NCI-H345 (cell line): ENCODE measurements around the gene MRPL4.

ENCODE experiments used
- DNase-seq: peaks from one replicate; lab custom pipeline; 2025; lab: John Stamatoyannopoulos, UW

Gene MRPL4

DNA sequence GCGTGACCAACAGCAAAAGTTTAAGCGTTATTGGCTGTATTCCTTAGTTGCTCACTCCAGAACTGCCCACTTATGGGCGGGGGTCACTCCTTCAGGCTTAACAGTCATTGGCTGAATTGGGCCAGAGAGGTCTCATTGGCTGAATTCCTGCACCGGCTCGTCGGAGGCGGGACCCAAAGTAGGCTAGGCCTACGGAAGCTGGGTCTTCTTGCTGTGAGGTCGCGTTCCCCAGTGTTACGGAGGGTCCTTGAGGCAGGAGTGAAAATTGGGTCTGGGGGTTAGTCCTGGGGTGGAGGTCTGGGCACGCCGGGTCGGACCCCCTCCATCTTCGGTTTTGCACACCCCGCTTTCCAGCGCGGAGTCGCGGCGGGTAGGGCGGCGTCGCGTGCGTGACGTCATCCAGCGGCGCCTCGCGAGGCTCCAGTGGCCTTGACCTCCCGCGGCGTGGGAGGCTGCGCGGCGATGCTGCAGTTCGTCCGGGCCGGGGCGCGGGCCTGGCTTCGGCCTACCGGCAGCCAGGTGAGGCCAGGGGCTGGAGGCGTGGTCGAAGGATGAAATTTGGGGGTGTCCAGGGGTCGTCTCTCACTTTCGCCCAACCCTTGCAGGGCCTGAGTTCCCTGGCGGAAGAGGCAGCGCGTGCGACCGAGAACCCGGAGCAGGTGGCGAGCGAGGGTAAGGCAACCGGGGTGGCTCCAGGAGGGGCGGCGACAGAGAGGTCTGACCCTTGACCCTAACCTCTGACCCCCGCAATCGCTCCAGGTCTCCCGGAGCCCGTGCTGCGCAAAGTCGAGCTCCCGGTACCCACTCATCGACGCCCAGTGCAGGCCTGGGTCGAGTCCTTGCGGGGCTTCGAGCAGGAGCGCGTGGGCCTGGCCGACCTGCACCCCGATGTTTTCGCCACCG lies at the start of gene MRPL4:
Gene MRPL4 (plus strand): TSS at position 423 of the 903 bp plus-strand sequence. CDS start 40 bp downstream, at position 463.
- DNase-seq, result peak; percentile 99

DNA sequence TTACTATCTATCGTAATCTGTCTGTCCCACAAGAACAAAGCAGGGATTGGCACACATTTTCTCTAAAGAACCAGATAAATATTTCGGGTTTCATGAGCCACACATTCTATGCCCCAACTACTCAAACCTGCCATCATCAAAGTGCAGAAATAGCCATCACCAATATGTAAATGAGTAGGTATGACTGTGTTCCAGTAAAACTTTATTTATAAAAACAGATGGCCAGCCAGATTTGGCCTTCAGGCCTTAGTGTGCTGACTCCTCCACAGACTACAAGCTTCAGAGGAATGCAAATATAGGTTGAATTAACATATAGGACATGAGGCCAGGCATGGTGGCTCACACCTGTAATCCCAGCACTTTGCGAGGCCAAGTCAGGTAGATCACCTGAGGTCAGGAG lies 48.3 kb upstream of the MRPL4 start:
- DNase-seq, result no peak

DNA sequence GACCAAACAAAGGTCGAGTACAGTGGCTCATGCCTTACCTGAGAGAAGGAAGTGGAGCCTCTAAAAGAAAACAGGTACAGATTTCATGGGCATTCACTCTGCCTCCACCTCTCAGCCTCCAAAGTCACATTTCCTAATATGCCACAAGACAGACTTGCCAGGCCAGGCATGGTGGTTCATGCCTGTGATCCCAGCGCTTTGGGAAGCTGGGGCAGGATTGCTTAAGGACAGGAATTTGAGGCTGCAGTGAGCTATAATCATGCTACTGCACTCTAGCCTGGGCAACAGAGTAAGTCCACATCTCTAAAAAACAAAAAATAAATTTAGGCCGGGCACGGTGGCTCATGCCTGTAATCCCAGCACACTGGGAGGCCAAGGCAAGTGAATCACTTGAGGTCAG lies 46.4 kb upstream of the MRPL4 start:
- DNase-seq, result no peak

DNA sequence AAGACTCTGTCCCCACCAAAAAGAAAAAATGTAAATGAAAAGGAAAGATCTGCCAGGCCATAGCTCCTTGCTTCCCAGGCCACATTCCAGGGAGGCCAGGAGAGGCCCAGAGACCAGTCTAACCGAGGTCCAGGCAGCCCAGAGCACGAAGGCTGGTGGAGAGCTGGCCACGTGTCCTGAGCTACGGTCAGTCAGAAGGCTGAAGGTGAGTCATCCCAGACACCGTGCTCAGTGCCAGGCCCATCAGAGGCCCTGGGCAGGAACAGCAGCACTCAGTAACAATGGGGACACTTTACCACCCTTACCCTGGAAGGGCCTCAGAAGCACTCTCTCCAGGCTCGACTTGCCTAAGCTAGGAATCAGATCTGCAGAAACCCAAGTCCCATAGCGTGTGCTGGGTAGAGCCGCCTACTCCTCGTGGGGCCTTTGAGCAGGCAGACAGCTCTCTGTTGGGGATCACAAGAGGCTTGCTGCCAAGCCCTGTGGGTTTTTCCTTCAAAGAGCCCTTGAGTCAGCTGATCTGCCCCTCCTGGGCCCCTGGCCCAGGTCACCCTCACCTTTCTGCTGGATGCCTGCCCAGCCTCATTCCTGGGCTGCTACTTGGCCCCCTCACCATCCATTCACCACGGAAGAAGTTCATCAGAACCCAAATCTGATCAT lies 45.7 kb upstream of the MRPL4 start:
- DNase-seq, result no peak

DNA sequence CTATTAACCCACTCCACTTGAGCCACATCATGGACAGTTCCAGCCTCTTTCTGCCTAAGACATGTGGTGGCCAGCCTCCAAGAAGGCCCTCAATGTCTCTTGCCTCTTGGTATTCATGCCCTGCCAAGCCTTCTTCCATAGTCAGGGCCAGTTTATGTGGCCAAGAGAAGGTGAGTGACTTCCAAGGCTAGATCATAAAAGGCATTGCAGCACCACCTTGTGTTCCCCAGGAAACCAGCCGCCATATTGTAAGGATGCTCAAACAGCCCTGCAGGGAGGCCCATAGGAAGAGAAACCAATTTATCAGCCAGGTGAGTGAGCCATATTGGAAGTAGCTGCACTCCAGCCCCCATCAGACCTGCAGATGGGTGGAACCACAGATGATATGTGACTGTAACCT lies 45.0 kb upstream of the MRPL4 start:
- DNase-seq, result no peak

DNA sequence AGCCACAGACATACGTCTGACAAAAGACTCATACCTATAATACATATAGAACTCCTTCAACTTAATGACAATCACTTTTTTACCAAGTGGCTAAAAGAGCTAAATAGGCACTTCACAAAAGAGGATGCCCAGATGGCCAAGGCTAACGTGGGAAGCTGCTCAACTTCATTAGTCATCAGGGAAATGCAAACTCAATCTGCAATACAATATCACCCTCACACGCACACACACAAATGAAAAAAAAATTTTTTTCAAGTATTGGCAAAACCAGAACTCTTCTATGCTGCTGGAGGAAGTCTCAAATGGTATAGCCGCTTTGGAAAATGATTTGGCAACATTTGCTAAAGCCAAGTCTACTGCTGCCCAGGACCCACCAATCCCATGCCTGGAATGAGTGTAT lies 42.7 kb upstream of the MRPL4 start:
- DNase-seq, result no peak

DNA sequence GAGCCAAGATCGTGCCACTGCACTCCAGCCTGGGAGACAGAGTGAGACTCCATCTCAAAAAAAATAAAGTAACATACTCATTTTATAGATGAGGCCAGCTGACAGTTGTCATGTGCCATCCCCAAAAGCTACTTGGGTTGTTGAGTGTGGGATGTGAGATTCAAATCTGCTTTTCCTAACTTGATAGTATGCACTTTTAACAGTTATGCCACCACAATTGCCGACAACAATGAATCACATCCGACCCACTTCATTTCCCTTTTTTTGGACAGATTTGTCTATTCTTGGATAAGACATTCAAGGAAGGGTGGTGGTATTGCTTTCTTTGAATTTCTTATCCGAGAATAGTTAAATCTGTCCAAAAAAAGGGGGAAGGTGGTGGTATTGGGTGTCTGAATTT lies 41.0 kb upstream of the MRPL4 start:
- no peak for DNase-seq

DNA sequence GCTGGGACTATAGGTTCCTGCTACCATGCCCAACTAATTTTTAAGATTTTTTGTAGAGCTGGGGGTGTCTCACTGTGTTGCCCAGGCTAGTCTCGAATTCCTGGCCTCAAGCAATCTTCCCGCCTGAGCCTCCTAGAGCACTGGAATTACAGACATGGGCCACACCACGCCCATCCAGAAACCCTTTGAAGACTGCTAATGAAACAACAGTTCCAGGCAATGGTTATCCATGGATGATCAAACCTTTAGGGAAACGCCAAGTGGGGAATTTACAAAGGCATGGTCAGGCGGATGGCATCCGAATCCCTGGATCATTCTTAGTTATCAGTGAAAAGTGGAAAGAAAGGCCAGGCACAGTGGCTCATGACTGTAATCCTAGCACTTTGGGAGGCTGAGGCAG lies 40.3 kb upstream of the MRPL4 start:
- no peak for DNase-seq

DNA sequence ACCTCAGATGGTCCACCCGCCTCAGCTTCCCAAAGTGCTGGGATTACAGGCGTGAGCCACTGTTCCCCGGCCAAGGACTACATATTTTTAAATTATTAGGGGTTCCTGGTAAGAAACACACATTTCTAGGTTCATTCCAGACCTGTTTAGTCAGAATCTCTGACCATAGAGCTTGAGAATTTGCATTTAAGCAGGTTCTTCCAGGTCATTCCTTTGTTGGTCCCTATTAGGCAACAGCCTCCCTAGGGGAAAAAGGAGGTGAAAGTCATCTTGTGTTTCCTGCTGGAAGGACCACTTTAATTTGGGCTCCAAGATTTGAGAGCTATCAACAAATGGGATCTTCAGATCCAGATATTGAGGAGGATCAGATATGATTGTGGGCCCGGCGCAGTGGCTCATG lies 37.2 kb upstream of the MRPL4 start:
- no peak for DNase-seq

DNA sequence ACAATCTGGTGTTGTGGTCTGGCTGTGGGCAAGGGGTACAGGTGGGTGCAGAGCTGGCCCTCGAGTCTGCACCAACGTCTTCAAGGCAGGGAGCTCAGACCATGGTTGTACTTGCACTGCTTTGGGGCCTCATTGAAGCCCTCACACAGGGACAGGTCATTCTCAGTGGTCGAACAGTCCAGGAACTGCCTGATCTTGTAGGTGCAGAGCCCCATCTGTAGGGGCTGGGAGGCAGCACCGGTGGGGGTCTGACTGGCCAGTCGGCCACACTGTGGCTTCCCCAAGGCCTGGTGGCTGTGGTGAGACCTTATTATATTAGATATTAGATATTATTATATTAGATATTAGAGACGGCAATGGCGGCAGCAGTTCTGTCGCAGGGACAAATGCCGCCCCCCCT lies 34.9 kb upstream of the MRPL4 start:
- no peak for DNase-seq

DNA sequence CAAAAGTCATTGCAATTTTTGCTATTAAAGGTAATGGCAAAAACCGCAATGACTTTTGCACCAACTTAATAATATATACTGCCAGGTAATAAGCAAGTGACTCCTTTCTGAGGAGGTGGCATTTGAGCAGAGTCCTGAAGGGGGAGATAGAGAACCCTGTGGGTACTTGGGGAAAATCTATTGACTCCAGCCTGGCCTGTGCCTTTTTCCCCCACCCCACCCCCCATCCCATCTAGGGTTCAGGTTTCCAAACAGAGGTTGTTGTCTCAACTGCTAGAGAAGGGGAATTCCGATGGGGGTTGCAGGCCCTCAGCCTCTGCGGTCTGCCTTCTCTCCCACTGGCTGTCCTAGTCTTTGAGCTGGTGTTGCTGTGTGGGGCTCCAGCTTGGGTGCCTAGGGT lies 32.3 kb upstream of the MRPL4 start:
- no peak for DNase-seq

DNA sequence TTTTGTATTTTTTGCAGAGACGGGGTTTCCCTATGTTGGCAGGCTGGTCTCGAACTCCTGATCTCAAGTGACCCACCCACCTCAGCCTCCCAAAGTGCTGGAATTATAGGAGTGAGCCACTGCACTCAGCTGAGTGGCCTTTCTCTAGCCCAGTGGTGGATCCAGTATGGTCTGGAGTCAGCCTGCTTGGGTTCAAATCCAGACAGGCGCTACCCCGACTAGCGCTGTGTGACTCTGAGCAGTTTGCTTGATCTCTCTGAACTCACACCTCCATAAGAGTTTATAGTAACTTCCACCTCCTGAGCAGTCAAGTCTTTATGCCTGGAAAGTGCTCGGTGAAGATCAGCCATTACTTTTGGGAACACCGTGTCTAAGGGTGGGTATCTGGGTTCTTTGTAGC lies 31.3 kb upstream of the MRPL4 start:
- DNase-seq, result no peak

DNA sequence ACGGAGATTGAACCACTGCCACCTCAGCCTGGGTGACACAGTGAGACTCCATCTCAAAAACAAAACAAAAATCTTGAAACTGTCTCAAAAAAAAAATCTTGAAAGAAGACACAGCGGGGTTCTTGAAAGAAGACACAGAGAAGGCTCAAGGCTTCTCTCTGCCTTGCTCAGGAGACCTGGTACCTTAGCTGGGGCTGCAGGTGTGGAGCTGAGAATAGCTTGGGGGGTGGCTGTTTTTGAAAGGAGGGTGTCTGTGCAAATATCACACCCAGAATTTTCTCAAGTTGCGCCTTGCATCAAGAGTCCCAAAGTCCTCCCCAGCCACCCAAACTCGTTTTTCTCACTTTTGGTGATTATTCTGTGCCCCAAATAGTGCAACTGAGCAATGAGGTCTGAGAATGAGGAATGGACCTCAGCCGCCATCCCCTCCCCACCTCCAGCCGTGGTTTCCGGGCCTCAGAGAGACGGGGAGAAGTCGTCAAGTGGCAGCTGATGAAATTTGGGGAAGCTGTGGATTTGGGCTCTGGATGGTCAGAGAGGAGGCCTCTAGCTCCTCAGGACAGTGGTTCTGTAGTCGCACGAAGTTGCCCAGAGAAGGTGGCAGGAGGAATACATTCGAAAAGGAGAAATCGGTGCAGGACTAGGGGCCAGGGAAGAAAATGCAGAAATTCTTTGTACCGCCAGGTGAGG lies 29.7 kb upstream of the MRPL4 start:
- no peak for DNase-seq

DNA sequence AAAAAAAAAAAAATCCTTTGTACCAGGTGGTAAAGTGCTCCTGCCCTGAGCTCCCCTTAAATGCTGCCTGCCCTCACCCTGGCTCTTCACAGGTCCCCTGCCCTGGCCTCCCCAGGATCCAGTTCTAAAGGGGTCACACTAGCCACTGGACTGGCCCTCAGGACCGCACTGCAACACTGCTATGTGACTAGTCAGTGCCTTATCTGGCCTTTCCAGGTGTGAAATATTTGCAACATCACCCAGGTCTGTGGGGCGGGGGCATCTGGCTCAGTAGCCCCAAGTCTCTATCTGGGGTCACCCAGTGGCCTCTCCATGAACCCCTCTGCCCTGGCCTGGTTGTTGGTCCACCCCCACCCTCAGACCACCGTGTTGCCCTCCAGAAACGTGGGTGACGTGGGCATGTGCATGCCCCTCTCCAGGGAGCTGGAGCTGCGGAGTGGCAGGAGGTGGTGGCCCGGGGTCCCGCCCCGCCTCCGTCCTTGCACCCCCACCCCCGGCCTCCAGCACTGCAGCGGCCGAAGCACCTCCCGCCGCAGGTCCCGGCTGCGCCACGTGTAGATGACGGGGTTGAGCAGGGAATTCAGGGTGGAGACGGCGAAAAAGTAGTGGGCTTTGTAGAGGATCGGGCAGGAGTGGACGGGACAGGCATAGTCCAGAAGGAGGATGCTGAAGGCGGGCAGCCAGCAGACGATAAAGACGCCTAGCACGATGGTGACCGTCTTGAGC lies 28.4 kb upstream of the MRPL4 start:
- no peak for DNase-seq

DNA sequence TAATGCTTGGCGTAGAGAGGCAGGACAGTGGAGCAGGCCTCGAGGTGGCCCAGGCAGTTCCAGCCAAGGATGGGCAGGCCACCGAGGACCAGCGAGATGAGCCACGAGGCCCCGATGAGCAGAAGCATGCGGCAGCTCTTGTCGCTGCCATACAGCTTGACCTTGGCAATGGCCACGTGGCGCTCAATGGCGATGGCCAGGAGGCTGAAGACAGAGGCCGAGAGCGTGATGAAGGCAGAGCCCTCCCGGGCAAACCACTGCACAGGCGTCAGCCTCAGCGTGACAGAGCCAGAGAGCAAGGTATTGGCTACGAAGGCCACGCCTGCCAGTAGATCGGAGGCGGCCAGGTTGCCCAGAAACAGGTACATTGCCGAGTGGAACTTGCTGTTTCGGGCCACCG lies 27.7 kb upstream of the MRPL4 start:
- no peak for DNase-seq

DNA sequence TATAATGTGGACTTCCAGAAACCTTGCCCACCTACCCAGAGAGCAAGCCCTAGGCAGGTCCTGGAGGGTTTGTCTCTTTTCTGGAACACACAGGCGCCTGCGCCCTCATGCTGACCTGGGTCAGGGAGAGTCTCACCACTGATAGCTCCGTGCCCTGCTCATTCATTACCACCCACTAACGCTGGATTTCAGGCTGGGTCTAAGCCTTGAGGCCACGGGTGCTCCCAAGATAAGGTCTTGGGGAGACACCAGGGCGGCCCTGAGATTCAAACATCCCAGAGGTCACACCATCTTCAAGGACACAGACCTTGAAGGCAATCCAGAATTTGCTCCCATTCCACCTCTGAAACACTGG lies 26.0 kb upstream of the MRPL4 start:
- DNase-seq, result no peak

DNA sequence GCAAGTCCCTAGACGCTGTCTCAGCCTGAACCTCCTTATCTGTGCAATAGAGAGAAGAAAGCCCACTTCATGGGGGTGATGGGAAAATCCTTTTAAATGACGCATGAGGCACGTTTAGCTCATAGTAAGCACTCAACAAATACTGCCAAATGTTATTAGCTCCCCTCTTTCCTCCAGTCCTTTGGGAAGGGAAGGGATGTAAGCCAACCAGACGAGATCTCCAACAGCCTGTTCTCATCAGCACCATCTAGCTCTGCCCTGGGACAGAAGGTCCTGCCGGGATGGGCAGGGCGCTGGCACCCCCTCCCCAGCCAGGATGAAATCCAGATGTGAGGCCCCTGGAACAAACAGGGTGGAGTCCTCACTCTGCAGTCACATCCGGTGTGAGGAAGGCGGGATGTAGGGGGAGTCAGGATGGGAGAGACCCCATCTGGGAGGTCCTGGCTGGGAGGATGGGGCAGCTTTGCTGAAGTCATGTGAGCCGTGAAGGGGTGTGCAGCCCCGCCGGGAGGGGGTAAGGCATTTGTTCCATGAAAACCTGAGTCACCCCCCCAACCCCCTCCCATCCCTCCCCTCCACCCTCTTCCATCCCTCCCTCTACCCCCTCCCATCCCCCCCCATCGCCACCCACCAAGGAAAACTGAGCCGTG lies 25.5 kb upstream of the MRPL4 start:
- no peak for DNase-seq

DNA sequence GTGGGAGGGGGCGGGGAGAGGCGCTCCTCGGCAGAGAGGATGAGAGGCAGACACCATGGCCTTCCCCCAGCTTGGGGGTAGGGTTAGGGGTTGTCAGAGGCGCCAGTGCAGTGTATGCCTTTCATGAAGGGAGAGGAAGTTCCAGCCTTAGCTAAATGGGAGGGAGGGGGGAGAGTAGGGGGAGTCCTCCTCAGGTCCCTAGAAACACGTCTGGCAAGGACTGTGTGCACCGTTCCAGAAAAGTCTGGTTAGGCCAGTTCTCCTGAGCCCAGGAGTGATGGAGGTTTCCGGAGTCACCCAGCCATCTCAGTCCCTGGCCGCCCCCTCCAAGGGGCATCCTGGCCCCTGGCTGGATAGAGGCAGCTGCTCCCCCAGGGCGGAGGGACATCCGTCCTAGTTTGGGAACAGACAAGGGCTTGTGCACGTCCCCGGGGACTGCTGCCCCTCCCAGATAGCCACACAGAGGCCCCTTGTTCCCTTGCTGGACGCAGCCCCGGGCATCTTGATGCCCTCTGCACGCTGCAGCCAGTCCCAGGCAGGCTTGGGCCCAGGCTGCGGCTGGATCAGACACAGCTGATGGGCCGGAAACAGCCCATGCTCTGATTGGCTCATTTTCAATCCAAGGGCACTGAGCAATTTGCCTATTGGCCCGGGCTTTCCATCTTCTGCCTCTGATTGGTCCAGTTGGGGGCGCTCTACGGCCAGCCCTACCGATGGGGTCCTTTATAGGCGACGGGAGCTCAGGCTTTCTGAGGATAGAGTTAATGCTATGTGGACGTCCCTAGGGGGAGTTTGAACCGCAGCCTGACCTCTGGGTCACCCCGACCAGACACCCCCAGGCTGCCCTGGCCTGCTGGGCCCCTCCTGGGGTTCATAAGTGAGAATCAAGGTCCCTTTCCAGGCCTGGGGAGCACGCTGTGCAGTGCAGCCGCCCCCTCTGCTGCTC lies 24.7 kb upstream of the MRPL4 start:
- DNase-seq, result no peak

DNA sequence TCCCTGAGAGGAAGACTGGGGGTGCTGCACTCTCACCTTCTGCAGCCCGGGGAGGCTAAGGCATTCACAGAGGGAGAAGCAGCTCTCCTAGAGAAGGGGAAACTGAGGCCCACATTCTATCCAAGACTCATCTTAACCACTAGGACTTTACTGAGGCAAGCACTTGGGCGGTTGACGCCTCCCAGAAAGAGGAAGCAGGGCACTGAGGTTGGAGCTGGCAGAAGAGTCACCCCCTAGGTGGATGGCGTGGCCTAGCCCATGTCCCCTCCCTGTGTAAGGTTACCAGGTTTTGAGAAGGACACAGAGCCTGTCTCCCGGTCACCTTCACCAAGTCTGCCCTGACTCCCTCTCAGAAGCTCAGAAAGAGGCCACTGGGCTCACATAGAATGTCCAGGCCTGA lies 23.6 kb upstream of the MRPL4 start:
- DNase-seq, result no peak

DNA sequence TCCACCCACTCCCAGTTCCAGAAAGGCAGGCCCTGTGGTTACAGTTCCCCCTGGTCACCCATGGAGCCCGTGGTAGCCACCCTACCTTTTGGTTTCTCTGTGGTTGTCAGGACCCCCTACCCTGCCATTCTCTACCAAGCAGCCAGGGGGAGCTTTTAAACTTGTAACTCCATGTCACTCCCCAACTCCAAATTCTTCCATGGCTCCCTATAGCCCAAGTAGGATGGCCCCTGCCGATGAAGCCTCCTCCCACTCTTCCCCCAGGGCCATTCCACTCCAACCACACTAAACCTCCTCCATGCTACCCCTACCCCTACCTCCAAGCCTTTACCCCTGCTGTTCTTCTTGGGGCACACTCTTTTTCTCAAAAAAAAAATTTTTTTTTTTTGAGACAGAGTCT lies 23.1 kb upstream of the MRPL4 start:
- DNase-seq, result peak; percentile 36
